HG02840 (cell line): ENCODE results near the gene IRF4.
"Not testable (repeated sequence)": the region's sequence is repeated elsewhere in the genome, so short reads cannot be mapped to it uniquely, and the experiment has no call there.

ENCODE experiments used
- ATAC-seq: cut with Tn5 transposase; IDR thresholded peaks from one replicate; pipeline ENCODE4 v1.9.1; 2021; ENCODE audit warnings: mild to moderate bottlenecking, moderate library complexity, moderate number of reproducible peaks; ENCODE audit not compliant: unreplicated experiment, low FRiP score

IRF4 gene

GRCh38 chr6:411402-412145 is 20.0 kb downstream of the IRF4 start:
- no peak for ATAC-seq

- no peak for ATAC-seq
These were observed 20.8 kb downstream of the IRF4 start for GRCh38 chr6:412146-412886.

DNA sequence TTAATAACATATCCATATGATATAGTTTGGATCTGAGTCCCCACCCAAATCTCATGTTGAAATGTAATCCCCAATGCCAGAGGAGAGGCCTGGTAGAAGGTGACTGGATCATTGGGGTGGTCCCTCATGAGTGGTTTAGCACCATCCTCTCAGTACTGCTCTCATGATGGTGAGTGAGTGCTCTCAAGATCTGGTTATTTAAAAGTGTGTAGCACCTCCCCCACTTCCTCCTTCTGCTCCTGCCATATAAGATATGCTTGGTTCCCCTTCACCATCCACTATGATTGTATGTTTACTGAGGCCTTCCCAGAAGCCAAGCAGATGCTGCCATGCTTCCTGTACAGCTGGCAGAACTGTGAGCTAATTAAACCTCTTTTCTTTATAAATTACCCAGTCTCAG is 22.9 kb downstream of the IRF4 start:
- no peak for ATAC-seq

DNA sequence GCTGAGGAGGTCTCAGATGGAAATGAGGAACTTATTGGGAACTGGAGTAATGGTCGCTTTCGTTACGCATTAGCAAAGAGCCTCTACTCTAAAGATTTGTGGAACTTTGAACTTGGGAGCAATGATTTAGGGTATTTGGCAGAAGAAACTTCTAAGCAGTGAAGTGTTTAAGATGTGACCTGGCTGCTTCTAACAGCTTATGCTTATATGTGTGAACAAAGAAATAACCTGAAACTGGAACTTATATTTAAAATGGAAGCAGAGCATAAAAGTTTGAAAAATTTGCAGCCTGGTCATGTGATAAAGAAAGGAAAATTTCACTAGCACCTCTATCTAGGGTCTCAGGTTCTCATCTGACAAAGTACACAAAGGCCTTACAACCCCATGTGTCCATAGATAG is 23.5 kb downstream of the IRF4 start:
- no peak for ATAC-seq

- no peak for ATAC-seq
These were observed 29.7 kb downstream of the IRF4 start for GRCh38 chr6:421211-421610.

- no peak for ATAC-seq
These were observed 31.0 kb downstream of the IRF4 start for GRCh38 chr6:422433-423054.

- no peak for ATAC-seq
These were observed 31.7 kb downstream of the IRF4 start for GRCh38 chr6:423055-423798.

DNA sequence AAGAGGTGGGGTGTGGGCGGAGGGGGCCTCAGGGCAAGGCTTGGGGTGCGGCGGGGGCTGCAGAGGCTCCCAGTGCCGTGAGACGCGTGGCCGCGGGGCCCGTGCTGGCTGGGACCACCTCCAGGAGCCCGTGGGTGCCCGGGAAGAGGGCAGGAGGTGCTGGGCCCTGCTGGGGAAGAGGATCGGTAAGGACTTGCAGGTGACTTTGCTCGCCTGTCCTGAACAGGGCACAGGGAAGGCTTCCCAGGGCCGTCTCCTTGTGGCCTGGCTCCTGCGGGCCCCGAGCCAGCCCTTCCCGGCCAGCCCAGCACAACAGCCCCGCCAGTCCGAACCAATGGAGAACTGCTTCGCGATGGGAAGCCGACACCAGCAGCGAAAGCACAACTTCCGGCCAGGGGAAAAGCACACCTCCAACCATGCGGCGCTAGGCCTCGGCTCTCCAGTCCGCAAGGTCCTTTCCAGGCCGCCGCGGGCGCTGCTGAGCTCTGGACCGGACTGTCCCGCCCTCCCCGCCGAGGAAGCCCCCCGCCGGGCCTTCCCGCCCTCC is 32.3 kb downstream of the IRF4 start:
- no peak for ATAC-seq

- ATAC-seq = no peak
These were observed 33.3 kb downstream of the IRF4 start for GRCh38 chr6:424741-425417.

- not testable (repeated sequence) for ATAC-seq
These were observed 33.9 kb downstream of the IRF4 start for GRCh38 chr6:425418-425788.

GRCh38 chr6:426198-426738 is 34.7 kb downstream of the IRF4 start:
- ATAC-seq = not testable (repeated sequence)

DNA sequence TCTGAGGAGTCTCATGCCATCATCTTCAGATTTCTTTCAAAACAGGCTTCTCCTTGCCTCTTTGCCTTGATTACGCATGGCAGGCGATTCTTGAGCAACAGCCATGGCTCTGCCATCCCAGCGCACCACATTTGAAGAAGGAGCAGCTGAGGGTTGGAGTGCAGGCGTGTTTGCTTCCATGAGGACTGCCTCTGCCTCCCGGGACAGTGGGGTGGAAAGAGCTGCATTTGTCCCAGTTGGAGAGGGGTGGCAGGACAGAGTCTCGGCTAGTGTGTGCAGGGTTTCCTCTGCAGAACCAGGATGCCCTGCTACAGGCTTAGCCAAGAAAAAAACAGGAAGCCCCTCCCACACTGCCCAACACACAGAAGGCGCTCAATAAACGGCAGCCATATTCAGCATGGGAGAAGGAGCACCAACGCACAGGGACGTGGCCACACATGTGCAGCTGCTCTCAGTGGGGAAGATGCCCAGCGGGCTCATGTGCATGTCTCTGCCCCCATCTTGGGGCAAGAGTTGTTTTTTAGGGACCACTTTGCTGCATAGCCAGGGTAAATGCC is 36.6 kb downstream of the IRF4 start:
- no peak for ATAC-seq

DNA sequence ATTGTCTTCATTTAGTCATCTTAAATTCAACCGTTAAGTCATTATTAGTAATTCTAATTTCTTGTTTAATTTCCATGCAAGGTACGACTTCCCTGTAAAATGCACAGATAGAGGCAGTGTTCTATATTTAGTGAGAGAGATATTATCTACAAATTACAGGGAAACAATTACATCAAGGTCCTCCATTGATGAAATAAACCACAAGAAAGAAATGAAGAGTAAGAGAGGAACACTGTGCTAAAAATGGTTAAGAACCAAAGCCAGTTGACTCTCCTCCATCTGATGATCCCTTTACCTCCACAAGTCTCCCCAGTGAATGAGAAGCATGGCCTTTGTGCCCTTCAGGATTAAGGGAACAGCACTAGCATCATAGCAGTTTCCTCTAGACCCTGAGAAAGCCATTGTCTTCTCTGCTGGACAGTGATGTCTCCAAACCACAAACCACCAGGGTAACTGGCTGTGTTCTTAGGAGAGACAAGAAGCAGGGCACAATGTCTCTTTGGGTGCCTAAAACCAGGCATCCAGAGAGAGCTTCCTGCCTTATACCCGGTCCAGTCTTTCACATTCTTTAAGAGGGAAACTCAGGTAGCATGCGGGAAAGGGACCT is 38.1 kb downstream of the IRF4 start:
- no peak for ATAC-seq

GRCh38 chr6:431504-431903 is 40.0 kb downstream of the IRF4 start:
- ATAC-seq = no peak

- ATAC-seq = no peak
These were observed 40.4 kb downstream of the IRF4 start for GRCh38 chr6:431986-432385.

DNA sequence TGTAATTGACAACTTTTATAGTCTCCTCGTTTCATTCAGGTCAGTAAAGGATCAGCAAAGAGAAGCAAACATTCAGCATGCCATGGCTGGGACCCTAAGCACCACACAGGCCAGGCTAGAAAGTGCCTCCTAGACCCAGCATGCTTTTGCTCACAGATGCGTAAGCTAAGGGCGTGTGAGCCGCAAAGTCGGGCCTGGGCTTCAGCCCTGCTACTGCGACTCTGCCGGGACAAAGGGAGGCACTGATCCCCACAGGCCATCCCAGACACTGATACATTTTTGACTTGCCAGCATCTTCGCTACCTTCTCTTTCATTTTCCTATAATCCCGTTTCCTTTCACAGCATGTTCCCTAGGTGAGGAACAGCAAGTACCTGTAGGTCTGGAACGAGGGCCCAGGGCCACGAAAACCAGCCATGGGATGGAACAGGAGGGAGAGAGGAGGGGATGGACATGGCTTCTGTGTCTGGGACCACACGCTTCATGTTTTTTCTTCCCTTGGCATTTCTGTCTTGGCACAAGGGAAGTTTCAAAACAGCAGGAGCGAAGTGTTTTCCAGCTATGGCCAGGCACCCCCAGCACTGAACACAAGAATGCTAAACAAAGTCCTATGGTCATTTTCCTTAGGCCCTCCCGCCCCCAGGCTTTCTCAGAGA is 42.6 kb downstream of the IRF4 start:
- ATAC-seq = peak; percentile 4

DNA sequence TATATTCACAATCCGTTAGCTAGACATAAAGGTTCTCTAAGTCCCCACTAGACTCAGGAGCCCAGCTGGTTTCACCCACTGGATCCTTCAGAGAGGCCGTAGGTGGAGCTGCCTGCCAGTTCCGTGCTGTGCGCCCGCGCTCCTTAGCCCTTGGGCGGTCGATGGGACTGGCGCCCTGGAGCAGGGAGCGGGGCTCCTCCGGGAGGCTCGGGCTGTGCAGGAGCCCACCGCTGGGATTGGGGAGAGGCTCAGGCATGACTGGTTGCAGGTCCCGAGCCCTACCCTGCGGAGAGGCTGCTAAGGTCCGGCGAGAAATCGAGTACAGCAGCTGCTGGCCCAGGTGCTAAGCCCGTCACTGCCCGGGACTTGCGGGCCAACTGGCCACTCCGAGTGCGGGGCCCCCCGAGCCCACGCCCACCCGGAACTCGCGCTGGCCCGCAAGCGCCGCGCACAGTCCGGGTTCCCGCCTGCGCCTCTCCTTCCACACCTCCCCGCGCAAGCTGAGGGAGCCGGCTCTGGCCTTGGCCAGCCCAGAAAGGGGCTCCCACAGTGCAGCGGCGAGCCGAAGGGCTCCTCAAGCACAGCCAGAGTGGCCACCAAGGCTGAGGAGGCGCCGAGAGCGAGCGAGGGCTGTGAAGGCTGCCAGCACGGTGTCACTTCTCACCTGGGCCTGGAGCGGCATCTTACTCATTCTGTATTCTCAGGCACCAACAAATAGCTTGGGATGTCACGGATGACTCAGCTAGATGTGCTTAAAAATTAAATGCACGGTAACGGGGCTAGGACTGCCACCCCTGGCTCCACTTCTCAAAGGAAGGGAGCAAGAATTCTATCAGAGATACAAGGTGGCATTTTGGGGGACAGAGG is 44.1 kb downstream of the IRF4 start:
- no peak for ATAC-seq
